Activated CD8-positive, alpha-beta T cell treated with anti-CD3 and anti-CD28 coated beads for 36 hours (primary cell): Measurements from ENCODE around the gene RFWD3. TPM values are rescaled to one million over a fixed set of nuclear protein-coding genes. Genes with fewer than 3 reads are reported as not detected.
A peak's percentile ranks its signal among the peaks of the same experiment; 100 is the strongest.

Experiments used
- ATAC-seq: fragments of 200-7000 bp; cut with Tn5 transposase; one replicate; pipeline ENCODE4 v1.10.0; 2021; ENCODE audit warnings: mild to moderate bottlenecking, moderate library complexity
- CTCF ChIA-PET: fragments of 350-600 bp; sonication (Branson Sonifier 250); formaldehyde crosslinking; loops from one replicate; lab custom pipeline; 2021; ENCODE audit warnings: antibody characterized with exemption; lab: Charles Lee
- POLR2A ChIA-PET: fragments of 350-600 bp; sonication (Branson Sonifier 250); formaldehyde crosslinking; loops from one replicate; lab custom pipeline; 2021; ENCODE audit warnings: antibody characterized with exemption; lab: Charles Lee
- DNase-seq: peaks from one replicate; pipeline ENCODE4 v3.0.0-alpha.2; 2020
- H3K27ac Mint-ChIP-seq: one replicate; pipeline ENCODE4 v1.8.0; 2021; ENCODE audit warnings: mild to moderate bottlenecking, mixed read lengths
- H3K27me3 Mint-ChIP-seq: one replicate; pipeline ENCODE4 v1.8.0; 2021; ENCODE audit warnings: mixed read lengths
- H3K36me3 Mint-ChIP-seq: one replicate; pipeline ENCODE4 v1.8.0; 2021; ENCODE audit warnings: low read depth, mixed read lengths
- H3K4me1 Mint-ChIP-seq: one replicate; pipeline ENCODE4 v1.8.0; 2021; ENCODE audit warnings: low read depth, mixed read lengths
- H3K4me3 Mint-ChIP-seq: one replicate; pipeline ENCODE4 v1.8.0; 2021; ENCODE audit warnings: mild to moderate bottlenecking, moderate library complexity, mixed read lengths
- H3K9me3 Mint-ChIP-seq: one replicate; pipeline ENCODE4 v1.8.0; 2021; ENCODE audit warnings: mixed read lengths
- intact Hi-C: fragments of 100-400 bp; cut with micrococcal nuclease; formaldehyde crosslinking; loops from one replicate; pipeline ENCODE4 v1.10.0; 2022
- total RNA-seq, 2 experiments: library from RNA; stranded (reverse); gene quantifications; one replicate each; pipeline ENCODE4 v1.2.3, GENCODE V29; 2021
- TF ChIP-seq, protein P1 (sequence below): fragments of 200-600 bp; IDR thresholded peaks from one replicate; pipeline ENCODE4 v1.8.0; 2022; ENCODE audit warnings: antibody characterized with exemption, mild to moderate bottlenecking

The RFWD3 gene
- total RNA-seq, 2 experiments from 2014 or later: 96.5 to 99.8 TPM

DNA sequence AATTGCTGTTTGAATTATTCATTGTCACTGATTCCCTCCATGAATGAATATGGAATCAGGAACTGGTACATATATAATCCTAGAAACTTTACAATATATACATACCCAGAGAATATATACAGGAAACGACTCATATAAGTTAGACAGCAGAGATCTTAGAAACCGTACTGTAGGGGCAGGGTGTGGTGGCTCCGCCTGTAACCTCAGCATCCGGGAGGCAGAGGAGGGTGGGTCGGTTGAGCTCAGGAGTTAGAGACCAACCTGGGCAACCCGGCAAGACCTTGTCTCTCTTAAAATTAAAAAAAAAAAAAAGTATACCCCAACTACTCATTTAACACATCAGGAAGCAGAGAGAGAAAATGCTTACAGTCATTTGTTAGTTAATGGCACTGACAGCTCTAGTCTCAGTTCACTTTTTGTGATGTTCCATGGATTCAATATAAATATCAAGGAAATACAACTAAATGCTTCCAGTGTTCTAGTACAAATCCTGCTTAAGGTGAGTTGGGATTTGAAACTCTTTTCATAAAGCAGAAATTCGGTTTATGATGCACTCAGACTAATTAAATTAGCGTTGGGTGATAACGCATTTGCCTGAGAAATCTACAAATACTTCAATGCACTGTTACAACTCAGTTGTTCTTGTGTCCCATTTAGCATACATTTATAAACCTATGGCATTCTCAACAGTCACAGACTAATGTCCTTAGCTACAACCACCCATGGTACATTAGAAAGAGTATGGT lies 65.4 kb downstream of the RFWD3 start:
- ATAC-seq (peak; percentile 93), DNase-seq (peak; percentile 85)
- H3K4me1 Mint-ChIP-seq: peaks cover 61% of the 10 kb centered on the region
- H3K4me3 Mint-ChIP-seq: peak overlapping the region; percentile 37
- TF ChIP-seq, protein P1, sequence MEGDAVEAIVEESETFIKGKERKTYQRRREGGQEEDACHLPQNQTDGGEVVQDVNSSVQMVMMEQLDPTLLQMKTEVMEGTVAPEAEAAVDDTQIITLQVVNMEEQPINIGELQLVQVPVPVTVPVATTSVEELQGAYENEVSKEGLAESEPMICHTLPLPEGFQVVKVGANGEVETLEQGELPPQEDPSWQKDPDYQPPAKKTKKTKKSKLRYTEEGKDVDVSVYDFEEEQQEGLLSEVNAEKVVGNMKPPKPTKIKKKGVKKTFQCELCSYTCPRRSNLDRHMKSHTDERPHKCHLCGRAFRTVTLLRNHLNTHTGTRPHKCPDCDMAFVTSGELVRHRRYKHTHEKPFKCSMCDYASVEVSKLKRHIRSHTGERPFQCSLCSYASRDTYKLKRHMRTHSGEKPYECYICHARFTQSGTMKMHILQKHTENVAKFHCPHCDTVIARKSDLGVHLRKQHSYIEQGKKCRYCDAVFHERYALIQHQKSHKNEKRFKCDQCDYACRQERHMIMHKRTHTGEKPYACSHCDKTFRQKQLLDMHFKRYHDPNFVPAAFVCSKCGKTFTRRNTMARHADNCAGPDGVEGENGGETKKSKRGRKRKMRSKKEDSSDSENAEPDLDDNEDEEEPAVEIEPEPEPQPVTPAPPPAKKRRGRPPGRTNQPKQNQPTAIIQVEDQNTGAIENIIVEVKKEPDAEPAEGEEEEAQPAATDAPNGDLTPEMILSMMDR: no peak
- no peaks in the 10 kb centered on the region for H3K27me3 Mint-ChIP-seq
- ChIA-PET CTCF (interaction anchor here (0.8 kb wide), 1 partner anchor 30 kb away, joined by 3 read pairs; no protein-coding TSS in a partner anchor), POLR2A (interaction anchor here (1.0 kb wide), 2 partner anchors 8 to 27 kb away, joined by 3 read pairs; no protein-coding TSS in a partner anchor)
- intact Hi-C loops: loop anchor here (5.0 to 10.0 kb wide), 2 partner anchors 39 to 96 kb away; no protein-coding TSS in a partner anchor
- peaks cover 26% of the 10 kb centered on the region for H3K36me3 Mint-ChIP-seq
- H3K27ac Mint-ChIP-seq: peak overlapping the region; percentile 86
- H3K9me3 Mint-ChIP-seq: no peaks in the 10 kb centered on the region

DNA sequence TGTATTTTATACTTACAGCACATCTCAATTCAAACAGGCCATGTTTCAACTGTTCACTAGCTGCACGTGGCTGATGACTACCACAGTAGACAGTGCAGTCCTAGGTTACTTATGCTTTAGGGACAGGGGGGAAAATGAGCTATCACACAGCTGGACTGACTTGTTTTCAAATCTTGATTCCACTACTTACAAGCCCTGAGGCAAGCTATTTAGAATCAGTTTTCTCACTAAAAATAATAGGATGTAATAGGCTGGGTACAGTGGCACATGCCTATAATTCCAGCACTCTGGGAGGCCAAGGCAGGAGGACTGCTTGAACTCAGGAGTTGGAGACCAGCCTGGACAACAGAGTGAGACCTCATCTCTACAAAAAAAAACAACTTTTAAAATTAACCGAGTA lies 70.1 kb downstream of the RFWD3 start:
- Mint-ChIP-seq H3K4me3 (no peak overlapping the region), H3K9me3 (no peaks in the 10 kb centered on the region), H3K27ac (peak overlapping the region; percentile 26), H3K4me1 (peaks cover 48% of the 10 kb centered on the region), H3K36me3 (peaks cover 22% of the 10 kb centered on the region), H3K27me3 (no peaks in the 10 kb centered on the region)
- ChIA-PET POLR2A (interaction anchor here (1.4 kb wide), 1 partner anchor 10 kb away, joined by 6 read pairs; no protein-coding TSS in a partner anchor), CTCF (interaction anchor here (0.8 kb wide), 1 partner anchor 9 kb away, joined by 3 read pairs; no protein-coding TSS in a partner anchor)
- no peak for DNase-seq
- TF ChIP-seq, protein P1: no peak
- intact Hi-C loops: no loop called here
- no peak for ATAC-seq

DNA sequence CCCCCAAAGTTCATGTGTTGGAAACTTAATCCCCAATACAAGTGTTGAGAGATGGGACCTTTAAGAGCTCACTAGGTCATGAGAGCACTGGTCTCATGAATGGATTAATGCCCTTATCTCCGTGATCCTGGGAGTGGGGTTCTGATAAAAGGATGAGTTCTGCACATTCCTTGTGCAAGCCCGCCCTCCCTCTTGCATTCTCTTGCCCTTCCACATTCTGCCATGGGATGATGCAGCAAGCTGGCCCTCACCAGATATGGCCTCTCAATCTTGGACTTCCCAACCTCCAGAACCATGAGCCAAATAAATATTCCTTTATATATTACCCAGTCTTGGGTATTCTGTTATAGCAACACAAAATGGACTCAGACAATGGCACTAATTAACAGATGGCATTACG lies 73.8 kb downstream of the RFWD3 start:
- ChIA-PET CTCF (interaction anchor here (0.9 kb wide), 1 partner anchor 9 kb away, joined by 3 read pairs; no protein-coding TSS in a partner anchor), POLR2A (interaction anchor here (0.6 to 1.4 kb wide), 4 partner anchors 9 to 24 kb away, joined by 3 read pairs; no protein-coding TSS in a partner anchor)
- no peak for ATAC-seq
- DNase-seq: no peak
- Mint-ChIP-seq H3K27me3 (no peaks in the 10 kb centered on the region), H3K27ac (no peak overlapping the region), H3K9me3 (no peaks in the 10 kb centered on the region), H3K4me3 (no peak overlapping the region), H3K4me1 (peaks cover 41% of the 10 kb centered on the region), H3K36me3 (peaks cover 21% of the 10 kb centered on the region)
- intact Hi-C loops: no loop called here
- TF ChIP-seq, protein P1: no peak

DNA sequence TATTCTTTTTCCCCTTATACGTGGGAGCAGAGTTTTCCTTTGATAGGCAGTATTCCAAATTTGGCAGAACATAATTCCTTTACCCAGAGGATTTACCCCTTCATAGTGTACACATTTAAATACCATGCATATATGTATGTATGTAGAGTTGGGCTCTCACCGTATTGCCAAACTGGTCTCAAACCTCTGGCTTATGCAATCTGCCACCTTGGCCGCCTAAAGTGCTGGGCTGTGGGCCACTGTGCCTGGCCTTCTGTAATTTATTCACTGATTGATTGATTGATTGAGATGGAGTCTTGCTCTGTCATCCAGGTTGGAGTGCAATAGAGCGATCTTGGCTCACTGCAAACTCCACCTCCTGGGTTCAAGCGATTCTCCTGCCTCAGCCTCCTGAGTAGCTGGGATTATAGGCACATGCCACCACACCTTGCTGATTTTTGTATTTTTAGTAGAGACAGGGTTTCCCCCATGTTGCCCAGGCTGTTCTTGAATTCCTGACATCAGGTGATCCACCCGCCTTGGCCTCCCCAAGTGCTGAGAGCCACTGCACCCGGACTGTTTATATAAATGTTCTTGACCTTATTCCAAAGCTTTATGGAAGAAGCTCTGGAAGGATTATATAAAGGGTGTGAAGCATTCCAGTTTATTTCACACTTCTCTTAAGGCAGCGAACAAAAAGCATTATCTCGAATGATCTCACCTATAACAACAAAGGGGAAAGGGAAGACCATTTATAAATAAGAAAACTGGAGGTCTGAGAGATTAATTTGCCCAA lies 74.6 kb downstream of the RFWD3 start:
- no peak overlapping the region for H3K27ac Mint-ChIP-seq
- H3K27me3 Mint-ChIP-seq: no peaks in the 10 kb centered on the region
- peaks cover 49% of the 10 kb centered on the region for H3K4me1 Mint-ChIP-seq
- peaks cover 22% of the 10 kb centered on the region for H3K36me3 Mint-ChIP-seq
- CTCF ChIA-PET: interaction anchor here (0.9 kb wide), 1 partner anchor 8 kb away, joined by 3 read pairs; no protein-coding TSS in a partner anchor
- TF ChIP-seq, protein P1: no peak
- intact Hi-C loops: no loop called here
- H3K4me3 Mint-ChIP-seq: no peak overlapping the region
- DNase-seq (no peak), ATAC-seq (no peak)
- POLR2A ChIA-PET: interaction anchor here (0.6 to 1.4 kb wide), 3 partner anchors 10 to 14 kb away, joined by 3 read pairs; no protein-coding TSS in a partner anchor
- no peaks in the 10 kb centered on the region for H3K9me3 Mint-ChIP-seq
